Measurements from ENCODE around the gene PCDH19.

GRCh38 chrX:100328351-100328750 lies 81.7 kb downstream of the PCDH19 start:
- TF ChIP-seq CTCF (IDR thresholded peaks at IDR 0.05): no peak
- no peak for TF ChIP-seq ZFX (IDR thresholded peaks at IDR 0.05; ENCODE audit: borderline replicate concordance)

All from 22Rv1 (cell line).